HG03139 (cell line): ENCODE measurements around the gene KCNQ2.

ENCODE experiments used
- ATAC-seq: cut with Tn5 transposase; IDR thresholded peaks from one replicate; pipeline ENCODE4 v1.9.1; 2021; ENCODE audit not compliant: unreplicated experiment

KCNQ2 gene

DNA sequence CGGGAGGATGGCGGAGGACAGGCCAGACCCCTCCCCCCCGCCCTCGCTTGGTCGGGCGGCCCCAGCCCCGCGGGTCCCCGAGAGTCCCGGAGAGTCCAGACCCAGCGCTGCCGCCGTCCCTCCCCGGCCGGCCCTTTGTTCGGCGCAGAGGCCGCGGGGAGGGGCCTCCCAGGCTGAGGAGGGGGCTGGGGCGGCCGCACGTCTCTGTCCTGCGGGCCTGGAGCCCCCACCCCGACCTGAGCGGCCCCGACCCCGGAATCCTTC lies 806 bp downstream of the KCNQ2 start:
- ATAC-seq, result no peak

- ATAC-seq, result no peak
These were observed 1.3 kb downstream of the KCNQ2 start for GRCh38 chr20:63471002-63471716.

GRCh38 chr20:63470410-63470809 lies 2.0 kb downstream of the KCNQ2 start:
- no peak for ATAC-seq

DNA sequence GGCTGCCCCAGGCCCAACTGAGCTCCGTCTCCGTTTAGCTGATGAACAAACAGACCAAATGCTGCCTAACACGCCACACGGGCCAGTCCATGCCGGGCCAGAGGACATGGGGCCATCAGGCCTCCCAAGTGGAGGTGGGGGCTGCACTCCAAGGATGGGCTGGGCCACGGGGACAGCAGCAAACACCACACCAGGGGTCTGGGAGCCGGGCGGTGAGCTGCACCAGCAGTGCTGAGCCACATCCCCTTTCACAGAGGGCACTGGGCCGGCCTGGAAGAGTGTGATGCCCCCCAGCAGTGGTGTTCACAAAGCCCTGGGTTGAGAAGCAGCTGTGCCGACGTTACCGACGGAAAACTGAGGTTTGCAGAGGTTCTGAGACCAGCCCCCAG lies 2.7 kb downstream of the KCNQ2 start:
- no peak for ATAC-seq

- ATAC-seq, result no peak
These were observed 3.3 kb downstream of the KCNQ2 start for GRCh38 chr20:63469019-63469712.

DNA sequence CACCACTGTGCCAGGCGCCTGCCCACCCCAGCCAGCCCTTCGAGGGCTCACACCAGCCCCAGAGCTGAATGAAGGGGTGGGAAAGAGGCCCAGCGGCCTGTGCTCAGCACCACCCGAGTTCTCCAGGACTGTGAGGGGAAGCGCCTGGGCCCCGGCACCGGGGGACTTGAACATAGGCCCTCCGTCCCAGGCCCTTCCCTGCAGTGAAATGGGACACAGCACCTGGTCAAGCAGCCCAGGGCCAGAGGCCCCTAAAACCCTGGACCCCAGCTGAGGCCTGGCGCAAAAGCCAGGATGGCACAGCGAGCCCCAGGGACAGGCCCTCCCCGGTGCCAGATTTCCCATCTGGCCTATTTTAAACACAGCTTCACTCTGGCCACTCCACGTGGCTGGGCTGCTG lies 4.0 kb downstream of the KCNQ2 start:
- ATAC-seq, result no peak

GRCh38 chr20:63467294-63468083 lies 5.0 kb downstream of the KCNQ2 start:
- no peak for ATAC-seq

GRCh38 chr20:63466861-63467260 lies 5.6 kb downstream of the KCNQ2 start:
- no peak for ATAC-seq

- ATAC-seq, result no peak
These were observed 6.1 kb downstream of the KCNQ2 start for GRCh38 chr20:63466250-63466825.

DNA sequence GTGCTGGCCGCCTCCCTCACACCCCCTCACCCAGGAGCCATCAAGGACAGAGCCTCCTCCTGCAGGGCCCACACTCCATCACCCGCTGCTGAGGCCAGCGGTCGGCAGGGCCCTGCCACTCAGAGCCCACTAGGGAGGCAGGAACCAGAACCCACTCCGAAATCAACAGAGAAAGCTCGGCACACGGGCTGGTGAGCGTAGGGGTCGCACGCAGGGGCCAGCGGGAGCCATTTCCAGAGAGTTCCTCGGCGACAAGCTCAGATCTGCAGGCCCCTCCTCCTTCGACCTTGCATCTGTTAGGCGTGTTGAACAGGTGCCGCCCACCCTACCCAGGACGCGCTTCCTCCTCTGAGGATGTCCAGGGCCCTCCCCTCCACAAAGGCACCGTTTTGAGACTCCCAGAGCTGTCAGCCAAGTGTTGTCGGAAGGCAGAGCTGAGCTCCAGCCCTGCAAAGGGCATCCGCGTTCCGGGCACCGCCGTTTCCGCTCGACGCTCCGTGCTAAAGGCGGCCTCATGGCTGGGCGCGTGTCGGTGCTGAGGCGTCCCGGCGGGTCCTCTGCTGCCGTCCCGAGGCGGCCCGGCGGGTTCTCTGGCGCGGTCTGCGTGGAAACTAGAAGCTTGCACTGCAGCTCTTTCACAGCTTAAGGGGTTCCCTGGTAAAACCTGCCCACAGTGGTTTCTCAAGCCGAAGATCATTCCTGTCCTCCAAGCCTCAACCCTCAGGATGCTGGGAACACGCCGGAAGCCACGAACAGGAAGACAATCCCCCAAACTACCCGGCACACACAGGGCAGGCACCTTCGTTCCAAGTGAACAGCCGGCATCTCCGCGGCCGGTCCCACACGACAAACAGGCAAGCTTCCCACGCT lies 6.8 kb downstream of the KCNQ2 start:
- ATAC-seq, result no peak

DNA sequence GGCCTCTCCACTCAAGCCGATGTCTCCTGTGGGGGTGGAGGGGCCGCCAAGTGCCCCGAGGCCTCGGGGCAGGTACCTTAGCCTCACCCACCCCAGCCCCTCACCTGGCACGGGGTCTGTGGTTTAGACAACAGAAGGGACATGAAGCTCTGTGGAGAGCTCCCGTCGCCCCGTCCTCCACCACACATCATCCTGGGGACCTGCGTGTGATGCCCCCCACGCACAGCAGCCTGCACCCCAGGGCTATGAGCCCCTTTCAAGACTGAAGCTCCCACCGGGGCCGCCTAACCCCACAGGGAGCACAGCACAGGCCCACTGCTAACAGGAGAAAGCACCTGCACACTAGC lies 8.2 kb downstream of the KCNQ2 start:
- no peak for ATAC-seq

GRCh38 chr20:63463400-63464288 lies 8.8 kb downstream of the KCNQ2 start:
- no peak for ATAC-seq

- no peak for ATAC-seq
These were observed 10.2 kb downstream of the KCNQ2 start for GRCh38 chr20:63462244-63462643.

DNA sequence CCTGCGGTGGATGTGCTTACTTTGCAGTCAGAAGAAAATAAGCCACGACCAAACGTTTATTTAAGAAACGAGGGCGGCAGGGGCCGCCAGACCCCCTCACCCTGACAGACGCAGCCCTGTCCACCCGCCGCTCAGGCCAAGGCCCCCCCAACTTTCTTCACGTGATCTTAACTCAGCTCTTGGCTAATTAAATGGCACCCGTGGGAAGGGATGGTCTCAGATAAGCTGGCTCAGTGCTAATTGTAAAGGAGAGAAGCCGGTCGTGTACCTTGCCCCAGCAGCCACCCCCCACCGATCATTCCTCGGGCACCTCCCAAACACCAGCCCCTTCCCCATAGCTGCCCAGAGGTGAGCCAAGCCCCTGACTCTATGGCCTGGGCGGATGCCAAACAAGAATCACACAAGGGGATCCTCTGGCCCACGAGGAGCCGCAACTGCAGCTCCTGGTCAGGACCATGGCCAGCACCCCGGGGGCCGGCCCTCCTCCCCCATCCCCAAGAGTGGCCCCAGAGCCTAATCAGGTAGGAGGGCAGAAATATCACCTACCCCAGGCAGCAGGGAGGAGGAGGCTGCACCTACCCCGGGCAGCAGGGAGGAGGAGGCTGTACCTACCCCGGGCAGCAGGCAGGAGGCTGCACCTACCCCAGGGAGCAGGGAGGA lies 11.2 kb downstream of the KCNQ2 start:
- no peak for ATAC-seq

DNA sequence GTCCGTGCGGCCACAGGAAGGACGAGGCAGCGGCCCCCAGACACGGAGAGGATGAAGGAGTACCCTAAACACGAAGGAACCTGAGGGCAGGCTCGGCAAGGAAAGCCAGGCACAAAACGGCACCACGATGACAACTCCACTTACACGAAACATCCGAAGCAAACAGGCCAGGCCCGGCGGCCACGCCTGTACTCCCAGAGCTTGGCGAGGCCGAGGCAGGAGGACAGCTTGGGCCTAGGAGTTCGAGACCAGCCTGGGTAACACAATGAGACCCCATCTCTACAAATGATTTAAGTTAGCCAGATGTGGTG lies 13.4 kb downstream of the KCNQ2 start:
- no peak for ATAC-seq

- no peak for ATAC-seq
These were observed 14.0 kb downstream of the KCNQ2 start for GRCh38 chr20:63458170-63459069.

DNA sequence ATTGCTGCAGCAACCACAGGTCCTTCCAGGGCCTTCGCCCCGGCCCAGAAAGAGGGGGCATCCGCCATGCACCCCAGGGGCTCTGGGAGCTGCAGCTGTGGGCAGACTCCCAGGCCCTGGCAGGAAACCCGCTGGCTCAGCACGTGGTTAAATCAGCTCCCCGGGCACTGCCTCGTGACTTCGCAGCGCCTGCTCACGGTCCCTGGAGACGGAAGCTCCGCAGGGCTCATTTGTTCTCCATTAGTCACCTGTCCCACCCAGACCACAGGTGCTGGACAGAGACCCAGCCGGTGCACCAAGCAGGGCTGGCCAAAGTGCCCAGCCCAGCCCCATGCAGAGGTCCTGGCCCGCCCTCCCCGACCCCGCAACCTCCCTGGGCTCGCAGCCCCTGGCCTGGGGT lies 14.7 kb downstream of the KCNQ2 start:
- no peak for ATAC-seq

DNA sequence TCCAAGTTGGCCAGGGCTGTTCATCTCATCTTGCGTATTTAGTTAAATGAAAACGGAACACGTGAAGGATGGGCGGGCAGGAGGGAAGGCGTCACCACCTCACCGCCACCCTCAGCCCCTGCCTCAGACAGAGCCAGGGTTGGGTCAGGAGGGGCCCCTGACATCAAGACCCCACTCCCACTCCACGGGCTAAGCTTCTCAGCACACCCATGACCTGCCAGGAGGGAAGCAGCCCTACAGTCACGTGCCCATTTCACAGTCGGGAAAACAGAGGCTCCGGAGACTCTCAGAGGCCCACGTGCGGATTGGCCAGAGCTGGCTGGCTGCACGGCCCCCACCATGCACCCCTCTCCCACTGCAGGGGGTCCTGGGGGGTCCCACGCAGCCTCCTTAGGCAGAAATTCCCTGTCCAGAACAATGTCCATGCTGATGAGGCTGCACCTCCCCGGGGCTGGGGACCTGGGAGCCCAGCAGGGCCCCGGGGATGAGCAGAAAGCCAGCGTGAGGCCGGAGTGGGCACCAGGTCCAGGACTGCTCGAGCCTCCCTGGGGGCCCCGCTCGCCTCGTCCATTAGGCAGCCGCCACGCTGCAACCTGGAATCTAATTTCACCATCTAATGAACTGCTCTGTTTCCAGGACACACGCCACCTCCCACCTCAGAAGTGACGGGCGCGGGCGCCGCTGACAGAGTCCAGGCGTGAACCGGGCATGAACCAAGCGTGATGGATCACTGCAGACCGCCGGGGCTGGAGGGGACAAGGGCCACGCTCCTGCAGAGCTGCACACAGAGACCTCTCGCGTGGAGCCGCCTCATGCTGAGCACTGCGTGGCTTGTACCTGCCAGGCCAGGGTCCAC lies 15.8 kb downstream of the KCNQ2 start:
- ATAC-seq, result no peak
